NCI-H2029 treated with DMSO at 0.1 percent for 48 hours (cell line): ENCODE data around the gene NANOGP8.

Experiments used
- DNase-seq: peaks from one replicate; lab custom pipeline; 2025; lab: John Stamatoyannopoulos, UW

NANOGP8 gene

GRCh38 chr15:35060591-35060990 is 24.5 kb downstream of the NANOGP8 start:
- no peak for DNase-seq

DNA sequence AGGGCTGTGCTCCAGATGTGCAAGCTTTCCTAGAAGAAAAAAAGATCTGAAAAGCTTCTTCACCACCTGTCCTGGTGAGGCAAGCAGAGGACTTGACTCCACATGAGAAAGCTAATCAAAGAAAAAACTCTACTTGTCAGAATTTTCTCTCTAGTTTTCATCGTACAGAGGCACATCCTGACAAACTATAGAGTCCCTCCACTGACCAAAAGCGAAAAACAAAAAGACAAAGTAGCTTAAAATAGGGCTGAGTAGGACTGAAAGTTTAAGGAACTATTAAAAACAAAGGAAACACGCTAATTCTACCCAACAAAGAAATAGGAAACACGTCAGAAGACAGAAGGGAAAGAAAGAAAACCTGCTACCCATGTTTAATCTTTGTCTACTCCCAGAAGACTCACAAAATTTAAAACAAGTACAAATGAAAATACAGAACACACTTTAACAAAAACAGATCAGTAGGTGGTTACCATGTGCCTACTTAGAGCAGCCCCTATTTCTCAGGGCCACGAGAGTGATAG is 26.5 kb downstream of the NANOGP8 start:
- DNase-seq, result no peak

DNA sequence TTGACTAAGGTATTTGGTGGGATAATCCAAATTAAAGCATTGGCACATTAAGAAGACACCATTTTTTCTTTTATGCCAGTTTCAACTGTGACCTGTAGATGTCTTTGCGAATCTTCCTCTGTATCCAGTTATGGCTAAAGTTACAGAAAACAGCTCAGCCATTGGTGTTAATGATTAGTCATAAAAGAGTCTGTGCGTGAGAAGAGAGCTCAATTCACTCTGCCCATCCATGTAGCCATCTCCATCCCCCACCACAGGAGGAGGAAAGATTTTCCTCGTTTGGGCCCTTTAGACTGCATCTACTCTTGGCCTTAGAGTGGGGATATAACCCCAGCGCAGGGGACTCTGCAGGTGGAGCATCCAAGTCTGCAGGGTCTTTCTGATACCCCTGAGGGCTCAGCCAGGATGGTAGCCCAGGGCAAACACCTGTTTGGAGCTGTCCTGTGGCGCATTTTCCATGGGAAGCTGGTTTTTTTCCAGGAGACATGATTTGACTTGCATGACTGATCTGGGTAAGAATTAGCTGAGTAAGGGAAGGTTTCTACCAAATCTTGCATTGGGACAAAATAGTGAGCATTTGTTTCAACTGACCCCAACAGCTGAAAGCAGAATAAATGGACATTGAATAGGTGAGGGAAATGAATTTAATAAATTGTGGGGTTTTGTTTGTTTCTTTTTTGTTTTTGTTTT is 29.5 kb downstream of the NANOGP8 start:
- no peak for DNase-seq

GRCh38 chr15:35054380-35054779 is 30.7 kb downstream of the NANOGP8 start:
- DNase-seq, result no peak

- no peak for DNase-seq
Observed at GRCh38 chr15:35047996-35048395, 37.1 kb downstream of the NANOGP8 start.

- no peak for DNase-seq
Observed at GRCh38 chr15:35047528-35047927, 37.6 kb downstream of the NANOGP8 start.

DNA sequence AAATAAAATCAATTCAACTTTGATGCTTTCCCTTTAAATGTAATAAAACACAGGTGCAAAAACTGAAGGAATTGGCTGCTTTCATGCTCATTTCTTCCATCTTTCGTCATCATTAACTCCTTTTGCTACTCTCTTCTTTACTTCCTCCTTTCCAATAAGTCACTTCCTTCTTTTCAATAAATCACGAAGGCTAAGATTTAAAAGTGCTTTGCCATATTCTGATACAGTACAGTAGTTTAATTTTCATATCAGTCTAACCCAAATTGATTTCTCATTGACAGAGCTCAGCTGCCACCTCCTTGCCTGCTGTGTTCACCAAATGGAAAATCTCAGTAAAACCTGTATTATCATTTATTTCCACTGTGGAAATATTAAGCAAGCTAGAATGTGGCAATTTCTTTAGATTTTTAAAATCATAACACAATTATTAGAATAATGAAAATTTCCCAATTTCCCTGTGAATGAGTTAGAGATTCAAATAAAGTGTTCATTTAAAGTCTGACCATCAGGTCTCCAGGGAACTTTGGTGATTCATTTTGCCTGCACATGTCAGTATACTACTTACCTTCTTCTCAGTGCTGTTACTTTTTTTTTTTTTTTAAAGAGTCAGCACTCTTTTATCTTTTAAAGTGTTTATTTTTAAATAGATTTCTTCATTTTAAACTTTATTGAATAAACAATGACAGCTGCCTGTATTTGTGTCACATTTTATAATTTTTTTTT is 41.6 kb downstream of the NANOGP8 start:
- no peak for DNase-seq

- DNase-seq, result no peak
Observed at GRCh38 chr15:35040339-35041255, 44.5 kb downstream of the NANOGP8 start.

DNA sequence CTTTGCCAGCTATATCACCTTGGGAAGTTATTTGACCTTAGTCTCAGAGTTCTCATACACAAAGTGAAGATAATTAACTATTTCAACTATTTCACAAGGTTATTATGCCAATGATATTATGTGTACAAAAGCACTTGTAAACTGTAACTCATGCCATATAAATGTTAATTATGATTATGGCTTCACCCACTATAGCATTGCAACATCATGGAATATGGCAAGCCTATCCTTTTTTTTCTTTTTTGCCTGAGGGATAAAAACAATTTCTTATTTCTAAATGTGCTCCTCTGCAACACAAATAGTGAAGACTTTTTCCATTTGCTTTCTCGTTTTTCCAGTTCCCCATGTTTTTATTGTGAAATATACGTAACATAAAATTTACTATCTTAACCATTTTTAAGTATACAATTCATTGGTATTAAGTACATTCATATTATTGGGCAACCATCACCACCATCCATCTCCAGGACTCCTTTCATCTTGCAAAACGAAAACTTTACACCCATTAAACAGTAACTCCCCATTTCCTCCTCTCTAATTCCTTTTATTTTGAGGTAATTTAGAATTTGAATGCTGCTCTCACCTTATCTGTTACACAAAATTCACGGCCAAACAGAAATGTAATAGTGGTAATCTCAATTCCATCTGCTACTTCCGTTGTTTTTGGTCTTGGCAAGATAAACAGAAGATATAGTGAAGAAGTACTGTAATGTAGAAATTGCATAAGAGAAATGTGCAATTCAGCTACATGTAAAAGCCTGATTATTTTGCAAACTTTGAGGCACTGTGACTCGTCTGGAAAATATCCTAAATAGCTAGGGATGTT is 46.3 kb downstream of the NANOGP8 start:
- DNase-seq, result no peak
